Common myeloid progenitor, CD34-positive (primary cell): ENCODE data around the gene PTPRU.

Experiments
- CTCF ChIA-PET: fragments of 350-600 bp; sonication (Branson Sonifier 250); formaldehyde crosslinking; loops from one replicate; lab custom pipeline; 2021; ENCODE audit warnings: antibody characterized with exemption; lab: Charles Lee
- POLR2A ChIA-PET: fragments of 350-600 bp; sonication (Branson Sonifier 250); formaldehyde crosslinking; loops from one replicate; lab custom pipeline; 2021; ENCODE audit warnings: antibody characterized with exemption; lab: Charles Lee
- DNase-seq, 3 donors: peaks; one replicate each; pipeline versions ENCODE4 v3.0.0 to v3.0.0-alpha.2; 2013
- H3K27ac ChIP-seq, 2 experiments: 1 replicate in 1 of 2; 2 replicates in 1 of 2; pipeline ENCODE4 v1.7.0; 2013; ENCODE audit warnings: inconsistent platforms in 2 of 2, low read length in 2 of 2, mild to moderate bottlenecking in 2 of 2, low read depth in 1 of 2, moderate library complexity in 1 of 2; ENCODE audit not compliant: severe bottlenecking in 2 of 2, insufficient read depth in 1 of 2, poor library complexity in 1 of 2
- H3K27me3 ChIP-seq, 5 experiments: replicated peaks in 2 of 5; 1 replicate in 3 of 5; 2 replicates in 2 of 5; pipeline versions ENCODE4 v1.6.1 to v1.7.0; 2013; ENCODE audit warnings: low read length in 4 of 5, mild to moderate bottlenecking in 2 of 5, moderate library complexity in 2 of 5, inconsistent platforms in 1 of 5; ENCODE audit not compliant: insufficient read depth in 5 of 5, control insufficient read depth in 4 of 5
- H3K36me3 ChIP-seq, 4 experiments: 1 replicate in 2 of 4; 2 replicates in 2 of 4; pipeline versions ENCODE4 v1.6.1 to v1.7.0; 2013; ENCODE audit warnings: low read length in 3 of 4, control low read depth in 1 of 4, mild to moderate bottlenecking in 1 of 4; ENCODE audit not compliant: control insufficient read depth in 4 of 4, insufficient read depth in 4 of 4
- H3K4me1 ChIP-seq, 4 experiments: 1 replicate in 3 of 4; 2 replicates in 1 of 4; pipeline versions ENCODE4 v1.6.1 to v1.7.1; 2013; ENCODE audit warnings: low read length in 3 of 4, mild to moderate bottlenecking in 3 of 4, control low read depth in 1 of 4, inconsistent platforms in 1 of 4, moderate library complexity in 1 of 4; ENCODE audit not compliant: control insufficient read depth in 4 of 4, insufficient read depth in 4 of 4; ENCODE audit errors: control extremely low read depth in 1 of 4
- H3K4me3 ChIP-seq, 7 experiments: 1 replicate in 4 of 7; 2 replicates in 3 of 7; pipeline versions ENCODE4 v1.5.1 to v1.7.0; 2013; ENCODE audit warnings: mild to moderate bottlenecking in 7 of 7, low read length in 6 of 7, moderate library complexity in 6 of 7, inconsistent platforms in 2 of 7, low read depth in 2 of 7, control low read depth in 1 of 7; ENCODE audit not compliant: insufficient read depth in 4 of 7, control insufficient read depth in 1 of 7; ENCODE audit errors: extremely low read depth in 1 of 7
- H3K9me3 ChIP-seq, 5 experiments: 1 replicate in 4 of 5; 2 replicates in 1 of 5; pipeline versions ENCODE4 v1.6.1 to v1.7.1; 2013; ENCODE audit warnings: low read length in 4 of 5, mild to moderate bottlenecking in 2 of 5, inconsistent platforms in 1 of 5, low read depth in 1 of 5, moderate library complexity in 1 of 5; ENCODE audit not compliant: control insufficient read depth in 4 of 5, insufficient read depth in 2 of 5; ENCODE audit errors: control extremely low read depth in 1 of 5
- WGBS: methylation state at CpG from one replicate; pipeline ENCODE4 v1.1.5; 2013; ENCODE audit not compliant: insufficient coverage; 5-methylcytosine and 5-hydroxymethylcytosine counted together

PTPRU gene

GRCh38 chr1:29259802-29260441 lies 23.6 kb downstream of the PTPRU start:
- Histone ChIP-seq H3K4me3 (peak overlapping the region in 6 of 7 experiments; percentile 23 to 66 (median 56)), H3K27me3 (peaks cover 9 to 63% (median 21%) of the 10 kb centered on the region in 5 experiments), H3K36me3 (no peaks in the 10 kb centered on the region), H3K4me1 (peaks cover 0 to 15% (median 11%) of the 10 kb centered on the region in 4 experiments), H3K27ac (no peak overlapping the region), H3K9me3 (no peaks in the 10 kb centered on the region)
- ChIA-PET POLR2A (interaction anchor here (0.8 kb wide), 1 partner anchor 29 kb away, joined by 5 read pairs; no protein-coding TSS in a partner anchor), CTCF (no interaction called here)
- 2% methylated on average over 20 of the region's 56 CpGs for WGBS
- DNase-seq = peak in 2 of 3 donors; percentile 39 to 51

- H3K4me3 ChIP-seq = peak overlapping the region in 1 of 7 experiments; percentile 66
- ChIA-PET POLR2A (interaction anchor here (0.8 kb wide), 1 partner anchor 29 kb away, joined by 5 read pairs; no protein-coding TSS in a partner anchor), CTCF (no interaction called here)
- no peaks in the 10 kb centered on the region for H3K36me3 ChIP-seq
- no peak for DNase-seq
- no peak overlapping the region for H3K27ac ChIP-seq
- H3K9me3 ChIP-seq = no peaks in the 10 kb centered on the region
- H3K27me3 ChIP-seq = peaks cover 9 to 63% (median 21%) of the 10 kb centered on the region in 5 experiments
- WGBS = 27% methylated on average over 23 of the region's 29 CpGs
- H3K4me1 ChIP-seq = peaks cover 0 to 15% (median 11%) of the 10 kb centered on the region in 4 experiments
Measured at GRCh38 chr1:29260531-29260930, 24.2 kb downstream of the PTPRU start.

- no peak for DNase-seq
- CTCF ChIA-PET = no interaction called here
- no peak overlapping the region for H3K4me3 ChIP-seq
- H3K27me3 ChIP-seq = peaks cover 9 to 57% (median 18%) of the 10 kb centered on the region in 5 experiments
- H3K4me1 ChIP-seq = peaks cover 0 to 5% (median 2%) of the 10 kb centered on the region in 4 experiments
- no peak overlapping the region for H3K27ac ChIP-seq
- POLR2A ChIA-PET = no interaction called here
- no peaks in the 10 kb centered on the region for H3K9me3 ChIP-seq
- WGBS = 100% methylated on average over 1 of the region's 4 CpGs
- H3K36me3 ChIP-seq = no peaks in the 10 kb centered on the region
Measured at GRCh38 chr1:29264773-29265389, 28.6 kb downstream of the PTPRU start.

- no peaks in the 10 kb centered on the region for H3K36me3 ChIP-seq
- no peak for DNase-seq
- no CpG with 5 or more reads among the region's 3 CpGs for WGBS
- H3K27me3 ChIP-seq = peaks cover 6 to 55% (median 13%) of the 10 kb centered on the region in 5 experiments
- ChIA-PET POLR2A (no interaction called here), CTCF (no interaction called here)
- H3K4me1 ChIP-seq = no peaks in the 10 kb centered on the region
- H3K4me3 ChIP-seq = no peak overlapping the region
- no peaks in the 10 kb centered on the region for H3K9me3 ChIP-seq
- H3K27ac ChIP-seq = no peak overlapping the region
Measured at GRCh38 chr1:29266912-29267311, 30.6 kb downstream of the PTPRU start.

DNA sequence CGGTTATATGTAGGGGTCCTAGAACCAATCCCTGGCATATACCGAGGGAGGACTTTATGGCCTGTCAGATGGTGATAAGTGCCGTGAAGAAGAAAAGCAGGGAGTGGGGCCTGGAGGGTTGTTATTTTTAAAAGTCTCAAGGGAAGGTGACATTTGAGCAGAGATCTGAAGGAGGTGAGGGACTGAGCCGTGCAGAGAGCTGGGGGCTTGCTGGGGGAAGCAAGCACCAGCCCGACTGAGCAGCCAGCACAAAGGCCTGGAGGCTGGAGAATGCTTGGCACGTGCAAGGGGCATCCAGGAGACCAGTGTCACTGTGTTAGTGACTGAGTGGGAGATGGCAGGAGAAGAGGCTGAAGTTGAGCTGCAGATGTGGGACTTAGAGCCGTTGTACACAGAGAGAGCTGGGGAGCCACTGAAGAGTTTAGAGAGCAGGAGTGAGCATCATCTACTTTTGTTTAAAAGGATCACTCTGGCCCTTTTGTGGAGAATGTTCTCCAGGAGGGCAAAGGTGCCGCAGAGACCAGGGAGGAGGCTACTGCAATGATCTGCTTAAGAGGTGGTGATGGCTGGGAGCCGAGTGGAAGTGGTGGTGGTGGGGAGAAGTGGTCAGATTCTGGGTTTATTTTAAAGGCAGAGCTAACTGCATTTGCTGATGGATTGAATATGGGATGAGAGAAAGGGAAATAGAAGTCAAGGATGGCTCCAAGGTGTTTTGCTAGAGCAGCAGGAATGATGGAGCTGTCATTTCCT lies 31.2 kb downstream of the PTPRU start:
- H3K4me1 ChIP-seq = no peaks in the 10 kb centered on the region
- H3K27me3 ChIP-seq = peaks cover 2 to 56% (median 12%) of the 10 kb centered on the region in 5 experiments
- no peak overlapping the region for H3K27ac ChIP-seq
- H3K4me3 ChIP-seq = no peak overlapping the region
- no peak for DNase-seq
- WGBS = 75% methylated on average over 7 of the region's 9 CpGs
- ChIA-PET POLR2A (no interaction called here), CTCF (no interaction called here)
- H3K9me3 ChIP-seq = no peaks in the 10 kb centered on the region
- no peaks in the 10 kb centered on the region for H3K36me3 ChIP-seq

DNA sequence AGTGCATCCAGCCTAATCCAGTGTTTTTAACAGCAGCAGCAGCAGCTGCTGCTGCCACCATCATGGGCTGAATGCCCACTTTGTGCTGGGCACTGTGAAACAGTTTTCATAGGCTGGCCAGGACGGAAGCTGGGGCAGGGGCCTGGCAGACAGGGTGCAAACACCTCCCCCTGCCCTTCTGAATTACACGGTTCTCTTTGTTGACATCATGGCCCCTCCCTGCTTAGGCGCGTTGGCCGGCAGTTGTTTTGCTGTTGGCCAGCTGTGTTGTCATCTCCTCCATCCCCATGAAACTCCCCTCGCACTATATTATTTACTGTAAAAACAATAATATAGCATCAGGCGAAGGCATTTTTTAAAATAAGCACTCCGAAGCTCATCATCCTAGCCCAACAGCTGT lies 33.1 kb downstream of the PTPRU start:
- no peak for DNase-seq
- H3K4me1 ChIP-seq = no peaks in the 10 kb centered on the region
- ChIA-PET POLR2A (no interaction called here), CTCF (interaction anchor here (0.6 kb wide), 2 partner anchors 12 to 30 kb away, joined by 3 read pairs; no protein-coding TSS in a partner anchor)
- H3K27me3 ChIP-seq = peaks cover 0 to 51% (median 12%) of the 10 kb centered on the region in 5 experiments
- no peak overlapping the region for H3K27ac ChIP-seq
- no peaks in the 10 kb centered on the region for H3K9me3 ChIP-seq
- H3K36me3 ChIP-seq = no peaks in the 10 kb centered on the region
- WGBS = 78% methylated on average over 5 of the region's 8 CpGs
- H3K4me3 ChIP-seq = no peak overlapping the region
